ENCODE results near the gene XRCC1. TPM values are rescaled to one million over a fixed set of nuclear protein-coding genes. Genes with fewer than 3 reads are reported as not detected.
A peak's percentile ranks its signal among the peaks of the same experiment; 100 is the strongest.

The XRCC1 gene
- total RNA-seq, 1 experiment from 2014 or later: 20.1 TPM

- Histone ChIP-seq H3K27ac (ENCODE audit: low read length) (peak overlapping the region; percentile 34; the same call in 1 of the 2 replicates), H3K36me3 (ENCODE audit: control insufficient read depth, insufficient read depth, low read length) (peaks cover 6% of the 10 kb centered on the region; the same call in 1 of the 2 replicates), H3K27me3 (ENCODE audit: control insufficient read depth, insufficient read depth, low read length) (no peaks in the 10 kb centered on the region), H3K9me3 (ENCODE audit: control insufficient read depth, insufficient read depth, low read depth, low read length) (no peaks in the 10 kb centered on the region), H3K4me3 (ENCODE audit: low read depth in 2 of 2, low read length in 2 of 2) (peak overlapping the region; percentile 82 to 90), H3K4me1 (ENCODE audit: control insufficient read depth, insufficient read depth, low read length) (peaks cover 7% of the 10 kb centered on the region; the same call in 1 of the 2 replicates)
- CTCF ChIA-PET: interaction anchor here (0.6 to 1.2 kb wide), 4 partner anchors 35 to 99 kb away, joined by 3 to 10 read pairs (median 4); no protein-coding TSS in a partner anchor
- ATAC-seq: no peak
- POLR2A ChIA-PET: no interaction called here
- in situ Hi-C loops (cut with HindIII; ENCODE audit: low pct_unique_long_range_greater_than_20kb, low sequenced_read_pairs): no loop called here
- no peak for TF ChIP-seq CTCF (IDR thresholded peaks at IDR 0.05)
- no peak for TF ChIP-seq SIN3A (IDR thresholded peaks at IDR 0.05; ENCODE audit: borderline replicate concordance, insufficient read depth, low read depth, low read length)
- no peak for TF ChIP-seq TCF7L2 (IDR thresholded peaks at IDR 0.05; ENCODE audit: low read depth, low read length)
- TF ChIP-seq REST (IDR thresholded peaks at IDR 0.05; ENCODE audit: insufficient read depth in 1 of 2, low read depth in 2 of 2, low read length in 1 of 2): no peak
- TF ChIP-seq POLR2AphosphoS5 (IDR thresholded peaks at IDR 0.05; ENCODE audit: low read depth, low read length): no peak
- intact Hi-C loops (cut with micrococcal nuclease; ENCODE audit: unreplicated experiment): no loop called here
- no peak for DNase-seq (ENCODE audit: low read depth, low spot score)
- BruUV-seq (replicated peaks): no TSS peak
Measured at GRCh38 chr19:43594081-43594697, 18.9 kb upstream of the XRCC1 start.

- ATAC-seq: no peak
- no peak overlapping the region for H3K4me3 ChIP-seq (ENCODE audit: low read depth in 2 of 2, low read length in 2 of 2)
- H3K36me3 ChIP-seq (ENCODE audit: control insufficient read depth, insufficient read depth, low read length): peaks cover 6% of the 10 kb centered on the region; the same call in 1 of the 2 replicates
- no TSS peak for BruUV-seq (replicated peaks)
- no peak for TF ChIP-seq CTCF (IDR thresholded peaks at IDR 0.05)
- no peak for TF ChIP-seq SIN3A (IDR thresholded peaks at IDR 0.05; ENCODE audit: borderline replicate concordance, insufficient read depth, low read depth, low read length)
- TF ChIP-seq TCF7L2 (IDR thresholded peaks at IDR 0.05; ENCODE audit: low read depth, low read length): no peak
- TF ChIP-seq REST (IDR thresholded peaks at IDR 0.05; ENCODE audit: insufficient read depth in 1 of 2, low read depth in 2 of 2, low read length in 1 of 2): no peak
- TF ChIP-seq POLR2AphosphoS5 (IDR thresholded peaks at IDR 0.05; ENCODE audit: low read depth, low read length): no peak
- no peak for DNase-seq (ENCODE audit: low read depth, low spot score)
- H3K27me3 ChIP-seq (ENCODE audit: control insufficient read depth, insufficient read depth, low read length): no peaks in the 10 kb centered on the region
- peaks cover 7% of the 10 kb centered on the region; the same call in 1 of the 2 replicates for H3K4me1 ChIP-seq (ENCODE audit: control insufficient read depth, insufficient read depth, low read length)
- in situ Hi-C loops (cut with HindIII; ENCODE audit: low pct_unique_long_range_greater_than_20kb, low sequenced_read_pairs) (no loop called here), intact Hi-C loops (cut with micrococcal nuclease; ENCODE audit: unreplicated experiment) (no loop called here)
- H3K27ac ChIP-seq (ENCODE audit: low read length): no peak overlapping the region
- ChIA-PET POLR2A (no interaction called here), CTCF (no interaction called here)
- H3K9me3 ChIP-seq (ENCODE audit: control insufficient read depth, insufficient read depth, low read depth, low read length): no peaks in the 10 kb centered on the region
Measured at GRCh38 chr19:43592800-43593350, 17.5 kb upstream of the XRCC1 start.
